ENCODE data around the gene CAPG. TPM values are rescaled to one million over a fixed set of nuclear protein-coding genes. Genes with fewer than 3 reads are reported as not detected.

The CAPG gene
- total RNA-seq, 1 donor from 2014 or later, result 441 TPM

DNA sequence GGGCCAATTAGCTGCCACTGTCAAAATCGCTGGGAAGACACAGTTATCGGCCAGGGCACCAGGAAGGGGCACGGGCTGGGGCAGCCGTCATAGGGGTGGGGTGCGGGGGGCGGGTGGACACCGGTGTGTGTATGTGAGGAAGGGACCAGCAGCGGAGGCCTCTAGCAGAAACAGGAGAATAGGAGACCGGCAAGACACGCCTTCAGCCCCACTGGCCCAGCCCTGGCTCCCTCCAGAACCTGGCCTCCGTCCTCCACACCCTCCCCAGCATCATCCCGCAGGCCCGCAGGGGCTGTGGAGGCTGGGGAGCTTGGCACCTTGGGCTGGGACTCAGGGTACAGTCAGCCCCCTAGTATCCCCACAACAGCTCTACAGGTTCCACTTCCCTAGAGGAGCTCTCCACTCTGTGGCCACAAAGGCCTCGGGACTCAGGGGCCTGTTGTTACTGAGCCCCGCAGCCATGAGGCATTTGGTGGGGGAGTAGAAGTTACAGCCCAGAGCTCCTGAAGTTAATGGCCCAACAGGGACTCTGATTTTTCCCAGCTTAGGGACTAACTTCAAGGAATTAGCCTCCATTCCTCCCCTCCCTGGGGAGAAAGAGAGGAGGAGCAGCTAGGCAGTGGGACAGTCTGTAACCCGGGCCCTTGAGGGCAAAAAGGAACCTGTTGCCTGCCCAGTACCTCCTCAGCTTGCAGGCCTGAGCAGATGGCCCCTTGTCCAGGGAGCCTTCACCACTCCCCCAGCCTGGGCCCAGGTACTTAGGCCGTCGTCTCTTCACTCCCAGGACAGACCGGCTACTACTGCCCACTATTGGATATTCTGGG lies 28.2 kb upstream of the CAPG start:
- peak; percentile 37 for TF ChIP-seq CTCF (conservative IDR thresholded peaks at IDR 0.05; ENCODE audit: low read depth, low read length)
- peak overlapping the region; percentile 22 for H3K4me3 ChIP-seq (ENCODE audit: low read depth, low read length)
- DNase-seq (ENCODE audit: low read depth), result no peak

GRCh38 chr2:85437488-85438200 lies 27.5 kb upstream of the CAPG start:
- TF ChIP-seq CTCF (conservative IDR thresholded peaks at IDR 0.05; ENCODE audit: low read depth, low read length), result no peak
- peak overlapping the region; percentile 28 for H3K4me3 ChIP-seq (ENCODE audit: low read depth, low read length)
- DNase-seq (ENCODE audit: low read depth), result no peak

DNA sequence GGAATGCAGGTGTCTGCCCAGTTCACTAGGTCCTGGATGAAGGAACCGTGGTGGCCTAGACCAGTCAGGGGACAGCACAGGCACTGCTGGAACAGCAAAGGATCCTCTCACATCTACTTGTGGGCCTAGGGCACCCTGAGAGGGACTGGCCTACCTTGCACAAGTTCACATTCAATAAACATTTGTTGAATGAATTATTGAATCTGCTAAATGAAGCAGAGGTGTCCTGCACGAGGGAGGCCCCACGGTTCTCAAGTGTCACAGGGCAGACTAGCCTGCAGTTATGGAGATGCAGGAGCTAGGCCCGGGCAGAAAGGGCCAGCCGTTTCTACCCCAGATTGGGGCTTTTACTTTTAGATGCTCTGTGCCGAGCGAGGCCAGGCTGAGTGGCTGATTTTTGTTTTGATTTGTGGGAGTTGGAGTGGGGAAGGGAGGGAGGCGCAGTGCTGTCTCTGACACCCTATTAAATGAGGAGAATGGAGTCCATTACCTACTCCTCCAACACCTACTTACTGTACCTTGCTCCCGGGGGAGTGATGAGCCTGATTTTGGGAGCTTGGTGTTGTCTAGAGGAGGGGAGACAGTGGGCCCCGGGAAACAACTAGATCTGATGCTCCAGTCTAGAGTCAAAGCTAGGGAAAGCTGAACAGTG lies 26.8 kb upstream of the CAPG start:
- TF ChIP-seq CTCF (conservative IDR thresholded peaks at IDR 0.05; ENCODE audit: low read depth, low read length), result no peak
- DNase-seq (ENCODE audit: low read depth), result no peak

DNA sequence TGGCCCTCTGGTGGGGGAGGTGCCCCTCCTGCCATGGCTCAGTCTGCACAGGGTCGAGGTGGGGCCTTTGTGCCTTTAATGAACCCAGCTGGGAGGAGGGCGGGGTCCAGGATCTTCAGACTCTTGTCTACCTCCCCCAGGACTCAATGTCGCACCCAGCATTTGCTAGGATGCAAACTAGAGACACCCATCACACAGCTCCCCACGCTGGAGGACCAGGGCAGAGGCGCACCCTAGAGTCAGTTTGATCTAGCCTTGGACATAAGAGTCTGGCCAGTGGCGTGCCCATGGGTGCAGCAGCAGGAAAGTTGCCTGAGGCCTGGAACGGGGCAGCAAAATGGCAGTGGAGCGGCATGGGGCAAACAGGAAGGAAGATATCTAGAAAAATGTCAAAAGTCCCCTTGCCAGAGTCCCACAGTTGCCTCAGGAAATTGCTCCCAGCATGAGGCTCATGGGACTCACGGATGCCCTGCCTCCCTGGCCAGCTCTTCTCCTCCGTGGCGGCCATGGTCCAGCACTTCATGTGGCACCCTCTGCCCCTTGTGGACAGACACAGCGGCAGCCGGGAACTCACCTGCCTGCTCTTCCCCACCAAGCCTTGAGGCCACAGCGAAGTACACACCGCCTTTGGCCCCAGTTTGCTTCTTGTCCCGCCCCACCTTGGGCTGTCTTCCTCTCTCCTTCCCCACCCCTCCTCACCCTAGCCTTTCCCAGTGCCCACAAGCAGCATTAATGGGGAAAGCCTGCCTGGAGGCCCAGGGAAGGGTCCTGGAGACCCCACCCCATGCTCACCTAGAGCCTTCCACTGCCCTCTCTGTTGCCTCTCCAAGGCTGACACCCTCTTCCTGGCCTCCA lies 26.0 kb upstream of the CAPG start:
- TF ChIP-seq CTCF (conservative IDR thresholded peaks at IDR 0.05; ENCODE audit: low read depth, low read length), result no peak
- no peak for DNase-seq (ENCODE audit: low read depth)
- no peak overlapping the region for H3K4me3 ChIP-seq (ENCODE audit: low read depth, low read length)

More for the DNA sequence above, 26.8 kb upstream of the CAPG start:
- no peak overlapping the region for H3K4me3 ChIP-seq (ENCODE audit: low read depth, low read length)

DNA sequence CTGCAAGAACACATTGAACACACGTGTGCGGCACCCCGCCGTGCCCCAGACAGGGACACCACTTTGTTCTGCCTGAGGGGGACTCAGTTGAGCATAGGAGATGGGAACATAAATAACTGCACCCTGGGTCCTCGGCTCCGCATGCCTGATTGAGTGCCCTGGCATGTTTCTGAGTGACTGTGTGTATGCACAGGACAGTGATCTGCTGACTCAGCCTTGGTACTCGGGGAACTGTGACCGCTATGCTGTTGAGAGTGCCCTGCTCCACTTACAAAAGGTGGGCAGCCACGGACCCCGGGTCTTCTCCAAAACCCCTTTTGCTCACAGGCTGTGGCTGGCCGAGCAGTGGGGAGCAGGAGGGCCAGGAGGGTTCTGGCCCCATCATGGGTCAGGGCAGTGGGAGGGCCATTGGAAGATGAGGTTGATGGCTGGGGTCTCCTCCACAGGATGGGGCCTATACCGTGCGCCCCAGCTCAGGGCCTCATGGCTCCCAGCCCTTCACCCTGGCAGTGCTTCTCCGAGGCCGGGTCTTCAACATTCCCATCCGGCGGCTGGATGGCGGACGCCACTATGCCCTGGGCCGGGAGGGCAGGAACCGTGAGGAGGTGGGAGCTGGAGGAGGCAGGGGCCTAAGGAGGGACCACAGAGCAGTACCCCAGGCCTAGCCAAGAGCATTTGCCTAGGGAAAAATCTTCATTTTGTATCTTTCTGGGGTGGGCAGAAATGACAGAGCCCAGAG lies 25.2 kb upstream of the CAPG start:
- TF ChIP-seq CTCF (conservative IDR thresholded peaks at IDR 0.05; ENCODE audit: low read depth, low read length), result no peak
- DNase-seq (ENCODE audit: low read depth), result peak; percentile 56

DNA sequence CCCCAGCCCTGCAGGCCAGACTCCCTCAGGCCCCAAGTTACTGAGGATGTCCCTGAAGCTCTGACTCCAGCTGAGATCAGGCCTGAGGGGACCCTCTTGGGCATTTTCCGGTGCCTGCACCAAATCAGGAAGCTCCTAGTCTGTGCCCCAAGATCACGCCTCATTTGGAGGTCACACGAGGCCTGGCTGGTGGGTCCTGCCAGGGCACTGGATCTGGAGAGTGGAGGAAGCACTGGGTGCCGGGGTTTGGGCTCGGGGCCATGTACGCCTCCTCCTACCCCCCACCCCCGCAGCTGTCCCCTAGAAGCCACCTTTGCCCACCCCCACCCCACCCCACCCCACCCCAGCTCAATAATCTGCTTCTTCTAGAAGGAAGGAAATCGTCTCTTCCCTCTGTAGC lies 24.5 kb upstream of the CAPG start:
- TF ChIP-seq CTCF (conservative IDR thresholded peaks at IDR 0.05; ENCODE audit: low read depth, low read length), result no peak
- DNase-seq (ENCODE audit: low read depth), result no peak
- H3K4me3 ChIP-seq (ENCODE audit: low read depth, low read length), result peak overlapping the region; percentile 15

More for the DNA sequence above, 25.2 kb upstream of the CAPG start:
- peak overlapping the region; percentile 0 for H3K4me3 ChIP-seq (ENCODE audit: low read depth, low read length)
